NCI-H526 (cell line): ENCODE results near the gene PRDX6.
A peak's percentile ranks its signal among the peaks of the same experiment; 100 is the strongest.
"Not testable (repeated sequence)": the region's sequence is repeated elsewhere in the genome, so short reads cannot be mapped to it uniquely, and the experiment has no call there.

Experiments
- DNase-seq, 2 experiments: peaks; one replicate each; lab custom pipeline; 2025; lab: John Stamatoyannopoulos, UW

Gene PRDX6

GRCh38 chr1:173477286-173478093 lies at the start of gene PRDX6:
TSS of gene PRDX6 (plus strand) at chr1:173477335. CDS start at chr1:173477398, 63 bp downstream.
- DNase-seq = peak; percentile 89 to 100

- peak; percentile 97 to 98 for DNase-seq
Measured at GRCh38 chr1:173429471-173430402, 47.4 kb upstream of the PRDX6 start.

DNA sequence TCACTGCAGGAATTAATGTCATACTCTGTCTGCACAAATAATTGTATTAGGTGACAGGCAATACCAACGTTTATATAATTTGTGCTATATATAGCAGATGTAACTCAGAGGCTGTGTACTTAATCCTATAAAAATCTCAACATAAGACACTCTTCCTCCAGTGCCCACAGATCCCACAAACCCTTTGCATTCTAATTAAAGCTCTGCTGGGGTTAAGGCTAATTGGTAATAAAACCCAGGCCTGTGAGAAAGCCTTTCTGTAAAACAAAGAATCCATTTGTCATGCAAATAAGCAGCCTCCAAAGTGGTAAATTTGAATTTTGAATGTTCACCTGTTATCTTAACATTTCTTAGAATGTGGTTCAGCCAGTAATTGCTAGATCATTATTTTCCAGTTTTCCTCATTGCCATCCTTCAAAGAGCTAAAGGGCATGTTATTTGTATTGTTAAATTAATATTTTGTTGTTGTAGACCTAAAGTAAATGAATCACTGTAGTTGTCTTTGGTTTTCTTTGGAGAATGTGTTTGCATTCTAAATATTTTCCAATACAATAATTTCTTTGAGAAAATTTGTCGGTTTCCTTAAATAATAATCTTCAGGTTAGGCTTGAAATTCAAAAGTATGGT lies 46.3 kb upstream of the PRDX6 start:
- peak; percentile 83 to 86 for DNase-seq

GRCh38 chr1:173431304-173432045 lies 45.7 kb upstream of the PRDX6 start:
- DNase-seq = peak; percentile 96 to 99

- DNase-seq = no peak
Measured at GRCh38 chr1:173432331-173432730, 44.8 kb upstream of the PRDX6 start.

GRCh38 chr1:173433751-173434326 lies 43.3 kb upstream of the PRDX6 start:
- DNase-seq = no peak

DNA sequence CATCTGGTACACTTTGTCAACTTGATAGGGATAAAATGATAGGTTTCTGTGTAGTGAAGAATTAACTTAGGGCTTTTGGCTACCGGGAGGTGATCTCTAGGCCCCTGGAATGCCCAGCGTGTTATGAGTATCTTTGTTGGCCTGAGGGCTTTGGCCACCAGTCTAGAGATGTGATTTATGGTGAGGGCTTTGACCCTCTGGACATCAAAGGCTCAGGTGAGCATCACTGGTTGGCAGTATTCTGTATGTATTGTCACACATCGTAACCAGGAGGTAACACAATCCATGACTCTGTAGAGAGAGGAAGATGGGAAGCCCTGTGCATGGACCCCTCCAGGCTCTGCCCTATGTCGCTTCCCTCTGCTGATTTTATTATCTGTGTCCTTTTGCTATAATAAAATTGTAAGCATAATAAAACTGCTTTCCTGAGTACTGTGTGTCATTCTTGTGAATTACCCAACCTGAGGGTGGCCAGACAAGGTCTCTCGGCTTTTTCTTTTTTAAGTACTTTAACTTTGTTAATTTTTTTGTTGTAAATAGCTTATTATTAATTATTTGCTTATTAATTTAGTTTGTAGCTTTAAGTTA lies 40.2 kb upstream of the PRDX6 start:
- no peak for DNase-seq

DNA sequence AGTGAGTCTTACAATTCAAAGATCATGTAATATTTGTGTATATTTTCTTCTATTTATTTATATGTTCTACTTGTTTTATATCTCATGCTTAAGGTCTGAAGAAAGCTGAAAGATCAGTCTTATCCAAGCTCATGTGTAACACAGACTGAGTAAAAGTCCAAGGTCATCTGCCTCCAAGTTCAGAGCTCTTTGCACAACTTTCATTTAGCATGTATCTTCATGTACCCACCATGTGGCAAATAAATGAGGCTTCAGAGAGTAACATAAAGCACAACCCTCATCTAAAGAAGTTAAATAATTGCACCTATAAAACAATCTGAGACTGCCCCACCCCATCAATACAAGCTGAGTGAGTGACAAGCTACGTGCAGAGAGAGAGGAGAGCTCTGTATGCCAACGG lies 38.5 kb upstream of the PRDX6 start:
- no peak for DNase-seq

DNA sequence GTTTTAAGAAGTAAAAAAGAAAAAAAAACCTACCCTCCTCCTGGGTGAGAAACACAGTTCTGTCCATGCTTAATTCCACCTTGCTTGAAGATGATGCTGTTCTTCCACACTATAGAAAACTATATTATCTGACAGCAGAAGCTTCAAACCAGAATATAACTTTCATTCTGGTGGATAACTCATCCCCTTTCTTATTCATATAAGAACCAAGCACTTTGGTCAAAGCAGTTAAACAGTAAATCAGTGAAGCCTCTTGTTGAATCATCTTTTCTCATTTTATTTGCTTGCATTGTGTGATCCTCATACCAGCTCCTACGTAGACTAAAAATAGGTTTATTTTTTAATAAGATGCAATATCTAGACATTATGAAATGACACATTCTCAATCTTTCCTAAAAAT lies 36.7 kb upstream of the PRDX6 start:
- no peak for DNase-seq

- DNase-seq = no peak
Measured at GRCh38 chr1:173444757-173445156, 32.4 kb upstream of the PRDX6 start.

DNA sequence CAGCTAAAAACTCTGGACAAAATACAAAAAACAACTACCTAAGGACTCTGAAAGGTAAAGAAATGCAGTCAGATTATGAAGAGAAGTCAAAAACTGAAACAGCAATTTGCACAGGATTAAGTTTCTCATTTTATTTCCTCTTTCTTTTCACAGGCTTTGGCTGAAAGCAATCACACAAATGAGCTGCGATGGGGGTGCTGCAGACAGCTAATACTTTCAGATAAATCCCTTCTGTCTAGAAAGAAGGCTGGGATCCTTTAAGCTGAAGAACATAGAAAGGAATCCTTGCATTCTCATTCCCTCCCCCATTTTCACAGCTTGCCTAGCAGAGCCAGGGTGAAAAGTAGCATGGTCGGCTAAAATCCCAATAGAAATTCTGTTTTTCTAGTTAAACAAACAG lies 32.0 kb upstream of the PRDX6 start:
- DNase-seq = no peak

- no peak for DNase-seq
Measured at GRCh38 chr1:173445656-173446055, 31.5 kb upstream of the PRDX6 start.

DNA sequence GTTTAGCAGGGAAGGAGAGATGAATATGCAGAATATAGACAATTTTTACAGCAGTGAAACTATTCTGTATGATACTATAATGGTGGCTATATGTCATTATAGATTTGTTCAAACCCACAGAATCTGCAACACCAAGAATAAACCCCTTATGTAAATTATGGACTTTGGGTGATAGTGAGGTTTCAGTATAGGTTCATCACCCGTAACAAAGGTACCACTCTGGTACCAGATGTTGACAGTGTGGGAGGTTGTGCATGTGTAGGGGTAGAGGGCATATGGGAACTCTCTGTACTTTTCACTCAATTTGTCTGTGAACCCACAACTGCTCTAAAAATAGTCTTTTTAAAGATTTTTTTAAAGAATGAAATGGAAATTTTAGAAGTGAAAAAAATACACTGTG lies 29.9 kb upstream of the PRDX6 start:
- DNase-seq = no peak

DNA sequence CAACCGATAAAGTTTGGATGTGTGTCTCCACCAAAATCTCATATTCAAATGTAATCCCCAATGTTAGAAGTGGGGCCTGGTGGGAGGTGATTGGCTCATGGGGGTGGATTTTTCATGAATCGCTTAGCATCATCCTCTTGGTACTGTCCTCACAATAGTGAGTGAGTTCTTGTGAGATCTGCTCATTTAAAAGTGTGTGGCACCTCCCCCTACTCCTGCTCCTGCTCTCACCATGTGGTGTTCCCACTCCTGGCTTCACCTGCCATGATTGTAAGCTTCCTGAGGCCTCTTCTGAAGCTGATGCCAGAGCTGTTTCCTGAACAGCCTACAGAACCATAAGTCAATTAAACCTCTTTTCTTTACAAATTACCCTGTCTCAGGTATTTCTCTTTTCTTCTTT lies 28.2 kb upstream of the PRDX6 start:
- DNase-seq = no peak

GRCh38 chr1:173451981-173452380 lies 25.2 kb upstream of the PRDX6 start:
- no peak for DNase-seq

- no peak for DNase-seq
Measured at GRCh38 chr1:173453982-173454381, 23.2 kb upstream of the PRDX6 start.

GRCh38 chr1:173454966-173455524 lies 22.1 kb upstream of the PRDX6 start:
- DNase-seq = no peak

DNA sequence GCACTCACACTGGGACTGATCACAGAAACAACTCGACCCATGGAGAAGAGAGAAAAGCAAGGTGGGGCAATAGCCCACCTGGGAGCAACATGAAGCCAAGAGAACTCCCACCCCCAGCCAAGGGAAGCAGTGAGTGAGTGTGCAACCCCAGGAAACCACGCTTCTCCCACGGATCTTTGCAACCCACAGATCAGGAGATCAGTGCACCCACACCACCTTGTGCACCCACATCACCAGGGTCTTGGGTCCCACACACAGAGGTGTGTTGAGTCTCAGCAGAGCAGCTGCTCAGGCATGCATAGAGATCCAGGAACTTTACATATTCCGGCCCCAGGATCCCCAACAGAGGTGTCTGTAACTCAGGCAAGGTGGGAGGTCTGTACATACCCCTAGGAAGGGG lies 17.2 kb upstream of the PRDX6 start:
- no peak for DNase-seq

DNA sequence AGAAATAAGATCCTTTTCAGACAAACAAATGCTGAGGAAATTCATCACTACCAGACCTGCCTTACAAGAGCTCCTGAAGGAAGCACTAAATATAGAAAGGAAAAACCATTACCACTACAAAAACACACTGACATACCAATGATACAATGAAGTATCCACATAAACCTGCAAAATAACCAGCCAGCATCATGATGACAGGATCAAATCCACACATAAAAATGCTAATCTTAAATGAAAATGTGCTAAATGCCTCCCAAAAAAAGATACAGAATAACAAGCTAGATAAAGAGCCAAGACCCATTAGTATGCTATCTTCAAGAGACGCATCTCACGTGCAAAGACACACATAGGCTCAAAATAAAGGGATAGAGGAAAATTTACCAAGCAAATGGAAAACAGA lies 14.5 kb upstream of the PRDX6 start:
- DNase-seq = not testable (repeated sequence)

GRCh38 chr1:173464185-173464584 lies 12.9 kb upstream of the PRDX6 start:
- DNase-seq = not testable (repeated sequence)

- DNase-seq = no peak
Measured at GRCh38 chr1:173467426-173467825, 9.7 kb upstream of the PRDX6 start.
